Activated CD4-positive, alpha-beta T cell treated with anti-CD3 and anti-CD28 coated beads for 24 hours (primary cell): ENCODE results near the gene SYS1.

ENCODE experiments used
- DNase-seq, 2 donors: peaks; one replicate each; pipeline ENCODE4 v3.0.0-alpha.2; 2020; ENCODE audit warnings: low read depth in 2 of 2

SYS1 gene

DNA sequence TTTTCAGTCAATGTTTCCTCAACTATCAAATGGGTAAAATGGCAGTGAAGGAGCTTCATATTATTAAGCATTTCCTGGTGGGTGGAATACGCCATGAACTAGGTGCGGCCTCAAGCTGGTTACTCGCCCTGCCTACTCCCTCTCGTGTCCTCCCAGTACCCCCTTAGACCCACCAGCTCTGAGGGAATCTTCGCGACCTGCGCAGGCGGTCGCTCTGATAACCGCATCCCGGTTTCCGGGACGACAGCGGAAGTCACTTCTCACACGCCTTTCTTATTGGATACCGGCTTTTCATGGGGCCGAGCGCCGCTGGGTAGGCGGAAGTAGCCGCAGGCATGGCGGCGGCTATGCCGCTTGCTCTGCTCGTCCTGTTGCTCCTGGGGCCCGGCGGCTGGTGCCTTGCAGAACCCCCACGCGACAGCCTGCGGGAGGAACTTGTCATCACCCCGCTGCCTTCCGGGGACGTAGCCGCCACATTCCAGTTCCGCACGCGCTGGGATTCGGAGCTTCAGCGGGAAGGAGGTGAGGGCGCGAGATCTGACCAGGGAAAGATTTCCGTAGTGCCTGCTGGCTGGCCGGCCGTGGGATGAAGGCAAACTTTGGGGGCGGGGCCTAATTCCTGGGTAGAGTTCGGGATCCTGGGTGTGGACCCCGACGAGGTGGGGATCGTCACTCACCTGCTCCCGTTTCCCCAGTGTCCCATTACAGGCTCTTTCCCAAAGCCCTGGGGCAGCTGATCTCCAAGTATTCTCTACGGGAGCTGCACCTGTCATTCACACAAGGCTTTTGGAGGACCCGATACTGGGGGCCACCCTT, 53.1 kb downstream of the SYS1 start, which contains the start of gene PIGT:
TSS of gene PIGT (plus strand) at position 320 of the 816 bp plus-strand sequence. CDS start at position 336, 16 bp downstream.
- peak; percentile 73 to 74 for DNase-seq

DNA sequence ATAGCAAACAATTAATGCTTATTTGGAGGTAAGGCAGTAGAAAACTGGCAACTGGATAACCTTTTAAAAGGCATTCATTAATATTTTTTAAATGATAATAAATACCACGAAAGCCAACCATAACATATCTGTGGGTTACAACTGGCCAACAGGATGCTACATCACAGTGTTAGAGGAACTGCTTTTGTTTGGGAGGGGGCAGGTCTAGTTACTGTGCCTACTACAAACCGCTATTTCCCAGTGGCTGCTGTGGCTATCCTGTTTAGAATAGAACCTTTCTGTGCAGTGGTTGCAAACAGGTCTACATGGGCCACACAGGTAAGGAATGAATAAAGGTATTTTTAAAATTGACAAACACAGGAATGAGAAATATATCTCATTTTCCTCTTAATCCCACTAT, 54.0 kb downstream of the SYS1 start:
- no peak for DNase-seq
